Hepatocyte (in vitro differentiated cells): ENCODE measurements around the gene GATAD1. TPM values are rescaled to one million over a fixed set of nuclear protein-coding genes. Genes with fewer than 3 reads are reported as not detected.

Source experiments
- DNase-seq: peaks from one replicate; pipeline ENCODE4 v3.0.0-alpha.2; 2016; ENCODE audit warnings: low spot score
- H2AFZ ChIP-seq: fragments of 200-600 bp; sonication (generic); 2 replicates; pipeline ENCODE4 v1.6.0; 2016; ENCODE audit warnings: antibody characterized with exemption, mild to moderate bottlenecking
- H3K27ac ChIP-seq: fragments of 200-600 bp; sonication (generic); 2 replicates; pipeline ENCODE4 v1.5.1; 2016; ENCODE audit warnings: mild to moderate bottlenecking
- H3K27me3 ChIP-seq: fragments of 200-600 bp; sonication (generic); 2 replicates; pipeline ENCODE4 v1.6.1; 2016
- H3K36me3 ChIP-seq: fragments of 200-600 bp; sonication (generic); replicated peaks from 2 replicates; pipeline ENCODE4 v1.5.1; 2016; ENCODE audit warnings: low read depth; ENCODE audit not compliant: insufficient read depth
- H3K4me1 ChIP-seq: fragments of 200-600 bp; sonication (generic); 2 replicates; pipeline ENCODE4 v1.5.1; 2016; ENCODE audit warnings: mild to moderate bottlenecking, moderate library complexity; ENCODE audit not compliant: insufficient read depth
- H3K4me2 ChIP-seq: fragments of 200-600 bp; sonication (generic); 2 replicates; pipeline ENCODE4 v1.6.0; 2016
- H3K4me3 ChIP-seq: fragments of 200-600 bp; sonication (generic); 2 replicates; pipeline ENCODE4 v1.5.1; 2016; ENCODE audit warnings: mild to moderate bottlenecking
- H3K79me2 ChIP-seq: fragments of 200-600 bp; sonication (generic); 2 replicates; pipeline ENCODE4 v1.6.0; 2017; ENCODE audit warnings: mild to moderate bottlenecking
- H3K9me2 ChIP-seq: fragments of 200-600 bp; sonication (generic); replicated peaks from 2 replicates; pipeline ENCODE4 v1.6.0; 2017; ENCODE audit warnings: mild to moderate bottlenecking; ENCODE audit not compliant: insufficient read depth
- H3K9me3 ChIP-seq: fragments of 200-600 bp; sonication (generic); 2 replicates; pipeline ENCODE4 v1.5.1; 2016; ENCODE audit warnings: low read depth, mild to moderate bottlenecking
- H4K20me1 ChIP-seq: fragments of 200-600 bp; sonication (generic); 2 replicates; pipeline ENCODE4 v1.6.0; 2016; ENCODE audit warnings: mild to moderate bottlenecking; ENCODE audit not compliant: insufficient read depth, poor library complexity, severe bottlenecking
- CTCF ChIP-seq: fragments of 200-600 bp; sonication (generic); IDR thresholded peaks from 2 replicates; pipeline ENCODE4 v1.5.1; 2016; ENCODE audit warnings: antibody characterized with exemption, mild to moderate bottlenecking; ENCODE audit not compliant: poor library complexity
- EZH2 ChIP-seq: fragments of 200-600 bp; sonication (generic); IDR thresholded peaks from 2 replicates; pipeline ENCODE4 v1.6.1; 2016; ENCODE audit warnings: antibody characterized with exemption, mild to moderate bottlenecking, borderline replicate concordance
- EZH2phosphoT487 ChIP-seq: fragments of 200-600 bp; sonication (generic); IDR thresholded peaks from one replicate; pipeline ENCODE4 v1.6.1; 2018; ENCODE audit warnings: antibody characterized with exemption, mild to moderate bottlenecking, low read depth, moderate library complexity; ENCODE audit not compliant: unreplicated experiment, severe bottlenecking
- WGBS: methylation state at CpG from one replicate; pipeline ENCODE4 v1.1.6; 2016; ENCODE audit warnings: low lambda C conversion rate; ENCODE audit errors: missing lambda C conversion rate; 5-methylcytosine and 5-hydroxymethylcytosine counted together
- polyA plus RNA-seq: library from polyadenylated mRNA; unstranded; fragments of >200 nt; fragmentation: Nextera tagmentation; extraction: Ambion mirVana; gene quantifications from 2 replicates; pipeline ENCODE4 v1.2.1, GENCODE V29; 2016
- total RNA-seq: library from RNA; depleted of rRNA; stranded (reverse); fragments of >200 nt; gene quantifications from 2 replicates; pipeline ENCODE4 v1.2.3, GENCODE V29; 2014

Gene GATAD1
- total and polyA plus RNA-seq, 2 experiments from 2014 or later: 28.7 to 33.2 TPM

DNA sequence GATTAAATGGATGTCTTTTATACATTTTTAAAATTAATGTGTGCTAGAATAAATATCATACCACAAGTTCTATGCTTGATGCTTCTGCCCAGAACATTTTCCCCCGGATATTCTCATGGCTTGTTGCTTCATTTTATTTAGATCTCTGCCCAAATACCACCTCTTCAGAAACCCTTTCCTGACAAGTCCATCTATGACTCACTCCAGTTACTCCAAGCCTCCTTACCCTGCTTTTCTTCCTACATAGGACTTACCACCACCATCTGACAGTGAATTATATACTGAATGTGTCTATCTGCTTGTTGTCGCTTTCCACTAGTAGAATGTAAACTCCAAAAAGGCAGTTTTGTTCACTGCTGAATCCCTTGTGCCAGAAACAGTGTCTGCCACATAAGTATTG, 49.6 kb downstream of the GATAD1 start:
- Histone ChIP-seq H3K4me1 (no peaks in the 10 kb centered on the region), H3K27me3 (no peaks in the 10 kb centered on the region), H3K4me2 (no peak overlapping the region), H3K36me3 (no peaks in the 10 kb centered on the region), H3K27ac (no peak overlapping the region), H3K4me3 (no peak overlapping the region), H4K20me1 (no peaks in the 10 kb centered on the region), H2AFZ (no peak overlapping the region), H3K79me2 (no peaks in the 10 kb centered on the region), H3K9me3 (no peaks in the 10 kb centered on the region), H3K9me2 (no peaks in the 10 kb centered on the region)
- no peak for TF ChIP-seq EZH2phosphoT487
- TF ChIP-seq EZH2: no peak
- no peak for TF ChIP-seq CTCF
- WGBS: 98% methylated on average over 2 of the region's 2 CpGs
- no peak for DNase-seq

DNA sequence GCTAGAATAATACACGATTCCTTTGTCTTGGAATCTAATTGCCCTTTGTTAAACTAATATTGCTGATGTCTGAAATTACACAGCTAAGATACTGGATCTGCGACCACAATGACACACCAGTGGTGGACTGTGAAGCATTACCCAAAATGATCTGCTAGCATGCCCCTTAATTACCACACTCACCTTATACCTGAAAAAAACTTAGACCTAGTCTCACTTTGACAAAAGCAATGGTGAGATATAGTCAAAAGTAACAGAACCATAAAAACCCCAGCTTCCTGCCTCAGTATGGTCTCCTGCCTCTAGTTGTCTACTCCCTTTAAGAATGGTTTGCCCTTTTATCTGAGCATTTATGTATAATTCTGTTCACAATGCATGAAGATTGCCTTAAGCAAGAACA, 51.3 kb downstream of the GATAD1 start:
- no peaks in the 10 kb centered on the region for H3K27me3 ChIP-seq
- no peak overlapping the region for H3K27ac ChIP-seq
- no peak for DNase-seq
- no peaks in the 10 kb centered on the region for H3K9me2 ChIP-seq
- no peak overlapping the region for H3K4me3 ChIP-seq
- H3K79me2 ChIP-seq: no peaks in the 10 kb centered on the region
- no peaks in the 10 kb centered on the region for H3K36me3 ChIP-seq
- no peak overlapping the region for H3K4me2 ChIP-seq
- H2AFZ ChIP-seq: no peak overlapping the region
- WGBS: 92% methylated on average over 2 of the region's 2 CpGs
- TF ChIP-seq EZH2 (no peak), EZH2phosphoT487 (no peak), CTCF (no peak)
- H3K4me1 ChIP-seq: no peaks in the 10 kb centered on the region
- H4K20me1 ChIP-seq: no peaks in the 10 kb centered on the region
- no peaks in the 10 kb centered on the region for H3K9me3 ChIP-seq

DNA sequence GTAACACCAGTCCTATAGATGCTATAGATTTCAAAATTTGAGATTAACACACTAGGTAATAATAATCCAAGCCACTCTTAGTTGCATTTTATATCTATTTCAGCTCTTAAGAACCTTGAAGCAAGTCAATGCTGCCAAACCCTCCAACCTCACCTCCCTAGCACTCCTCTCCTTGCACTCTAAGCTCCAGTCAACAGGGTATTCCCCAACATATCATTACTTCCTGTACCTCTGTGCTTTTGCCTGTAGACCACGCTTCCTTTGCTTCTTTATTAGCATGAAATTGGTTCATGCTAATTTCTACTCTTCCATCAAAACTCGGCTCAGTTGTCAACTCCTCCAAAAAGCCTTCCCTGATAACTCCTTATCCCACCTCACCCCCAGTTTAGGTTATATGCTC, 56.5 kb downstream of the GATAD1 start:
- H3K36me3 ChIP-seq: no peaks in the 10 kb centered on the region
- TF ChIP-seq CTCF (no peak), EZH2phosphoT487 (no peak), EZH2 (no peak)
- H3K79me2 ChIP-seq: no peaks in the 10 kb centered on the region
- H3K27me3 ChIP-seq: no peaks in the 10 kb centered on the region
- H4K20me1 ChIP-seq: no peaks in the 10 kb centered on the region
- DNase-seq: no peak
- no peaks in the 10 kb centered on the region for H3K9me2 ChIP-seq
- H2AFZ ChIP-seq: no peak overlapping the region
- no peak overlapping the region for H3K27ac ChIP-seq
- H3K4me2 ChIP-seq: no peak overlapping the region
- no peaks in the 10 kb centered on the region for H3K9me3 ChIP-seq
- WGBS: 87% methylated on average over 2 of the region's 2 CpGs
- no peaks in the 10 kb centered on the region for H3K4me1 ChIP-seq
- H3K4me3 ChIP-seq: no peak overlapping the region

GRCh38 chr7:92504563-92504962, 57.3 kb downstream of the GATAD1 start:
- Histone ChIP-seq H3K4me2 (no peak overlapping the region), H3K27me3 (no peaks in the 10 kb centered on the region), H4K20me1 (no peaks in the 10 kb centered on the region), H3K27ac (no peak overlapping the region), H3K9me2 (no peaks in the 10 kb centered on the region), H3K79me2 (no peaks in the 10 kb centered on the region), H3K4me1 (no peaks in the 10 kb centered on the region), H3K4me3 (no peak overlapping the region), H2AFZ (no peak overlapping the region), H3K9me3 (no peaks in the 10 kb centered on the region), H3K36me3 (no peaks in the 10 kb centered on the region)
- 93% methylated on average over 3 of the region's 3 CpGs for WGBS
- no peak for DNase-seq
- TF ChIP-seq EZH2 (no peak), EZH2phosphoT487 (no peak), CTCF (no peak)
